Endodermal cell (in vitro differentiated cells): ENCODE measurements around the gene SLC39A5. TPM values are rescaled to one million over a fixed set of nuclear protein-coding genes. Genes with fewer than 3 reads are reported as not detected.

ENCODE experiments used
- DNase-seq: peaks from one replicate; pipeline ENCODE4 v3.0.0-alpha.2; 2017
- H3K27ac ChIP-seq: 2 replicates; pipeline ENCODE4 v1.5.1; 2013; ENCODE audit warnings: mild to moderate bottlenecking, low read depth, low read length, moderate library complexity
- H3K27me3 ChIP-seq: 2 replicates; pipeline ENCODE4 v1.6.1; 2013; ENCODE audit warnings: mild to moderate bottlenecking, low read length, moderate library complexity; ENCODE audit not compliant: insufficient read depth, control insufficient read depth, poor library complexity, severe bottlenecking
- H3K36me3 ChIP-seq: 2 replicates; pipeline ENCODE4 v1.7.0; 2013; ENCODE audit warnings: mild to moderate bottlenecking, low read length, moderate library complexity; ENCODE audit not compliant: control insufficient read depth, insufficient read depth
- H3K4me1 ChIP-seq: one replicate; pipeline ENCODE4 v1.7.0; 2013; ENCODE audit warnings: low read length; ENCODE audit not compliant: control insufficient read depth, insufficient read depth
- H3K4me3 ChIP-seq: 2 replicates; pipeline ENCODE4 v1.5.1; 2013; ENCODE audit warnings: mild to moderate bottlenecking, low read length, moderate library complexity
- H3K9ac ChIP-seq: 2 replicates; pipeline ENCODE4 v1.6.1; 2013; ENCODE audit warnings: mild to moderate bottlenecking, low read length, moderate library complexity; ENCODE audit not compliant: poor library complexity, severe bottlenecking; ENCODE audit errors: extremely low read depth
- H3K9me3 ChIP-seq: 2 replicates; pipeline ENCODE4 v1.6.1; 2013; ENCODE audit warnings: mild to moderate bottlenecking, low read length, moderate library complexity; ENCODE audit not compliant: control insufficient read depth
- H3K27ac Mint-ChIP-seq: 2 replicates; pipeline ENCODE4 v1.8.0; 2020; ENCODE audit warnings: mixed read lengths
- H3K27me3 Mint-ChIP-seq: 2 replicates; pipeline ENCODE4 v1.8.0; 2021; ENCODE audit warnings: mild to moderate bottlenecking, mixed read lengths; ENCODE audit not compliant: insufficient read depth
- H3K36me3 Mint-ChIP-seq: 2 replicates; pipeline ENCODE4 v1.8.0; 2020; ENCODE audit warnings: low read depth, mixed read lengths
- H3K4me1 Mint-ChIP-seq: 2 replicates; pipeline ENCODE4 v1.8.0; 2020; ENCODE audit warnings: mixed read lengths
- H3K4me3 Mint-ChIP-seq: 2 replicates; pipeline ENCODE4 v1.8.0; 2020; ENCODE audit warnings: mild to moderate bottlenecking, moderate library complexity, mixed read lengths
- H3K9me3 Mint-ChIP-seq: 2 replicates; pipeline ENCODE4 v1.8.0; 2020; ENCODE audit warnings: mild to moderate bottlenecking, mixed read lengths
- whole genome bisulfite sequencing, 2 experiments: methylation state at CpG; one replicate each; pipeline versions ENCODE4 v1.1.5 to v1.1.7; 2013; ENCODE audit warnings: missing lambda C conversion rate in 2 of 2, mixed read lengths in 1 of 2; ENCODE audit not compliant: insufficient coverage in 1 of 2, insufficient read length in 1 of 2; 5-methylcytosine and 5-hydroxymethylcytosine counted together
- total RNA-seq, 2 donors: library from RNA; stranded (reverse); fragmentation: NEBNext Ultra II Directional in 1 of 2; extraction: Animal tissue kit (Norgen Biotek cat#: 25700) in 1 of 2; gene quantifications; 2 replicates in 1 of 2; 3 replicates in 1 of 2; pipeline ENCODE4 v1.2.1, GENCODE V29; 2021
- TF ChIP-seq, protein P1 (sequence below): fragments of 200-600 bp; sonication (generic); conservative IDR thresholded peaks from 2 replicates; pipeline ENCODE4 v1.5.0; 2021; ENCODE audit warnings: antibody characterized with exemption, mild to moderate bottlenecking

SLC39A5 gene
- total RNA-seq, 2 donors from 2014 or later = 2.5 to 3.2 TPM

DNA sequence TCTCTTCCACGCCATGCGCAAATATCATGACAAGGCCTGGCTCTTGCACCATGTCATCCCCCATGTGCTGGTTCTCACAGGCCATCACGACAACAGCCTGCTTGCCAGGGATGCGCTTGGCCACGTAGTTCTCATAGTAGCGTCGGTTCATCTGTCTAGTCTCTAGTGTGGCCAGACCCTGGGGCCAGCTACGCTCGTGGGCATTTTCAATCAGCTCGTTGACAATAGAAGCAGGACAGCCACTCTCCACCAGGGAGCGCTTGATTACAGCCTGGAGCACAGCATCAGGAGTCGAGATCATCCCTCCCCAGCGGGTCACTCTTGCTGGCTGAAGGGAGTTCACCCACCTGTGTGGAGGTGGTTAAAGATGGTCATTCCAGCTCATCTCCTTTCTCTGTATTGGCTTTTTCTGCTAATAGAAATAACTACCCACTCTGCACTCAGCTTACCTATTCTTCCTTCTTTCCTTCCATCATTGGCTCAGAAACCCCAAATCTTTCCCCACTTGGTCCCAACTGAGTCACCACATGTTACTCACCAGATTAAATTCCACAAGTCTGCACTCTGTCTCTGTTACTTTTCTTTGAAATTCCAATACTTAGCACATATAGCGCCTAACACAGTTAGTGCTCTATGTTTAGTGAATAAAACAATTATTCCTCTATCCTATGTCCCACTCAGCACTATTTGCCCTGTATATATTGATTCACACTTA is 23.2 kb upstream of the SLC39A5 start:
- H3K36me3 Mint-ChIP-seq = peaks cover 51% of the 10 kb centered on the region
- no peak overlapping the region for H3K27ac ChIP-seq
- H3K4me3 Mint-ChIP-seq = no peak overlapping the region
- no peaks in the 10 kb centered on the region for H3K9me3 Mint-ChIP-seq
- H3K27ac Mint-ChIP-seq = peak overlapping the region; percentile 46
- H3K27me3 ChIP-seq = no peaks in the 10 kb centered on the region
- no peaks in the 10 kb centered on the region for H3K27me3 Mint-ChIP-seq
- TF ChIP-seq, protein P1, sequence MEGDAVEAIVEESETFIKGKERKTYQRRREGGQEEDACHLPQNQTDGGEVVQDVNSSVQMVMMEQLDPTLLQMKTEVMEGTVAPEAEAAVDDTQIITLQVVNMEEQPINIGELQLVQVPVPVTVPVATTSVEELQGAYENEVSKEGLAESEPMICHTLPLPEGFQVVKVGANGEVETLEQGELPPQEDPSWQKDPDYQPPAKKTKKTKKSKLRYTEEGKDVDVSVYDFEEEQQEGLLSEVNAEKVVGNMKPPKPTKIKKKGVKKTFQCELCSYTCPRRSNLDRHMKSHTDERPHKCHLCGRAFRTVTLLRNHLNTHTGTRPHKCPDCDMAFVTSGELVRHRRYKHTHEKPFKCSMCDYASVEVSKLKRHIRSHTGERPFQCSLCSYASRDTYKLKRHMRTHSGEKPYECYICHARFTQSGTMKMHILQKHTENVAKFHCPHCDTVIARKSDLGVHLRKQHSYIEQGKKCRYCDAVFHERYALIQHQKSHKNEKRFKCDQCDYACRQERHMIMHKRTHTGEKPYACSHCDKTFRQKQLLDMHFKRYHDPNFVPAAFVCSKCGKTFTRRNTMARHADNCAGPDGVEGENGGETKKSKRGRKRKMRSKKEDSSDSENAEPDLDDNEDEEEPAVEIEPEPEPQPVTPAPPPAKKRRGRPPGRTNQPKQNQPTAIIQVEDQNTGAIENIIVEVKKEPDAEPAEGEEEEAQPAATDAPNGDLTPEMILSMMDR = peak; percentile 82
- no peaks in the 10 kb centered on the region for H3K9me3 ChIP-seq
- H3K36me3 ChIP-seq = peaks cover 61% of the 10 kb centered on the region
- peak; percentile 96 for DNase-seq
- H3K4me3 ChIP-seq = no peak overlapping the region
- H3K9ac ChIP-seq = no peak overlapping the region
- H3K4me1 Mint-ChIP-seq = peaks cover 9% of the 10 kb centered on the region
- peaks cover 5% of the 10 kb centered on the region for H3K4me1 ChIP-seq
- WGBS, 2 experiments = 84 to 86% methylated on average over 12 to 13 of the region's 14 CpGs

DNA sequence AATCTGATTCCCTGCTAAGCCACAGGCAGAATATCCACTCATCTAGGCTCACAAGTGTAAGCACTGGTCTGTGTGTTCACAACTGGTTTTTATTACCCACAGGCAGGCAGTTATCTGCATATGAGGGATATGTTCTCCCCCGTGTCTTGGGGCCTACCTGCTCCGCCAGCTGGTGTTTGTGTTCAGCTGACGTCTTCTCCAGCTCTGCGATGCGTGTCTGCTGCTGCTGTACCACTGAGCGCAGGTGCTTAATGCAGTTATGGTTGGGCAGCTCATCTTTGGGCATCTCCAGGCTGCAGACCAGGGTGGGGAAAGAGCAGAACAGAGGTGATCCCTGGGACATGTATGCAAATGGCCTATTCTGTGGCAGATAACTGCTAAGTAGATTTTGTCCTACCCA is 21.8 kb upstream of the SLC39A5 start:
- TF ChIP-seq, protein P1 = no peak
- Histone ChIP-seq H3K27ac (no peak overlapping the region), H3K9me3 (no peaks in the 10 kb centered on the region), H3K9ac (no peak overlapping the region), H3K4me1 (peaks cover 5% of the 10 kb centered on the region), H3K4me3 (no peak overlapping the region), H3K27me3 (no peaks in the 10 kb centered on the region), H3K36me3 (peaks cover 75% of the 10 kb centered on the region)
- H3K27me3 Mint-ChIP-seq = no peaks in the 10 kb centered on the region
- peaks cover 61% of the 10 kb centered on the region for H3K36me3 Mint-ChIP-seq
- no peaks in the 10 kb centered on the region for H3K9me3 Mint-ChIP-seq
- peak overlapping the region; percentile 30 for H3K27ac Mint-ChIP-seq
- H3K4me3 Mint-ChIP-seq = no peak overlapping the region
- peaks cover 9% of the 10 kb centered on the region for H3K4me1 Mint-ChIP-seq
- 93 to 96% methylated on average over 5 to 6 of the region's 6 CpGs for WGBS, 2 experiments
- DNase-seq = no peak

DNA sequence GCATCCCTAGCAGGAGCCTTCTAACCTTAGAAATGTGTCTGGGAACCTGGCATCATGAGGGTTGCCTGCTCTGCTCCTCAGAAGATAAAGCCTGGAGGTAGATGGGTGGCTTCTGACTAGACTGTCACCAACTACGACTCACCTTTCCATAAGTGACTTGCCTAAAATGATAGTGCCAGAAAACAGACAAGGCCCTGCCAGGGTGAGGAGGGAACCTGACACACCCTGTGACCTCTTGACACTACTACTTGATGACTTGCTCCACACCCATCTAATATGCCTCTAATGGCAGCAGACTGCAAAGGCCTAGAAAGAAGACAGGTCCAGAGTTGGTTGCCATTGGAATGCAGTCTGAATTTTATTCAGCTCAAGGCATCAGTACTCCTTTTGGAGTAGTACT is 17.5 kb upstream of the SLC39A5 start:
- TF ChIP-seq, protein P1 = no peak
- WGBS, 2 experiments = 95% methylated on average over 1 of the region's 1 CpG; no CpG with 5 or more reads in 1 of the 2 experiments
- H3K27me3 ChIP-seq = no peaks in the 10 kb centered on the region
- Mint-ChIP-seq H3K36me3 (peaks cover 69% of the 10 kb centered on the region), H3K4me1 (no peaks in the 10 kb centered on the region), H3K4me3 (no peak overlapping the region), H3K9me3 (no peaks in the 10 kb centered on the region), H3K27me3 (no peaks in the 10 kb centered on the region), H3K27ac (no peak overlapping the region)
- no peak overlapping the region for H3K4me3 ChIP-seq
- peaks cover 80% of the 10 kb centered on the region for H3K36me3 ChIP-seq
- DNase-seq = no peak
- no peaks in the 10 kb centered on the region for H3K9me3 ChIP-seq
- H3K27ac ChIP-seq = no peak overlapping the region
- no peak overlapping the region for H3K9ac ChIP-seq
- no peaks in the 10 kb centered on the region for H3K4me1 ChIP-seq
